A549 treated with CpdA at 1 μM for 4 hours (cell line): ENCODE measurements around the gene CACNG3. TPM values are rescaled to one million over a fixed set of nuclear protein-coding genes. Genes with fewer than 3 reads are reported as not detected.

Experiments used
- total RNA-seq: library from RNA; stranded (reverse); fragments of 200-300 nt; extraction: Qiagen RNA extraction; gene quantifications from 5 replicates; pipeline ENCODE4 v1.2.3, GENCODE V29; 2022; ENCODE audit warnings: low read depth

The CACNG3 gene
- not detected in 5 replicates for total RNA-seq

GRCh38 chr16:24255456-24256371 lies at the start of gene CACNG3:
Gene CACNG3, plus strand, starts transcription at chr16:24256335. Its CDS starts 420 bp downstream, at chr16:24256755.

